ENCODE results near the gene PDHB.

PDHB gene

GRCh38 chr3:58391156-58391865 is 42.3 kb downstream of the PDHB start:
- Histone ChIP-seq H3K9me3 (ENCODE audit: low read length) (no peaks in the 10 kb centered on the region), H3K4me3 (ENCODE audit: low read depth, low read length, poor library complexity, severe bottlenecking) (no peak overlapping the region), H2AFZ (ENCODE audit: low read length) (no peak overlapping the region), H3K4me1 (ENCODE audit: insufficient read depth, low read length, severe bottlenecking) (peaks cover 17% of the 10 kb centered on the region), H3K9me2 (ENCODE audit: low read depth, low read length) (no peaks in the 10 kb centered on the region), H3F3A (ENCODE audit: insufficient read depth, low read length) (0 out of 2 replicates have a peak, but pooled peaks cover under 1% of the 10 kb centered on the region), H3K9ac (ENCODE audit: low read length) (no peak overlapping the region), H3K27ac (ENCODE audit: low read depth, low read length, poor library complexity, severe bottlenecking) (no peak overlapping the region), H3K4me2 (ENCODE audit: low read length) (no peak overlapping the region), H3K79me2 (ENCODE audit: insufficient read depth, low read length) (no peaks in the 10 kb centered on the region), H4K20me1 (ENCODE audit: insufficient read depth, low read length) (no peaks in the 10 kb centered on the region), H3K36me3 (ENCODE audit: insufficient read depth, low read length) (peaks cover 92% of the 10 kb centered on the region), H3K27me3 (ENCODE audit: insufficient read depth, low read length) (no peaks in the 10 kb centered on the region)
- TF ChIP-seq, protein P1, sequence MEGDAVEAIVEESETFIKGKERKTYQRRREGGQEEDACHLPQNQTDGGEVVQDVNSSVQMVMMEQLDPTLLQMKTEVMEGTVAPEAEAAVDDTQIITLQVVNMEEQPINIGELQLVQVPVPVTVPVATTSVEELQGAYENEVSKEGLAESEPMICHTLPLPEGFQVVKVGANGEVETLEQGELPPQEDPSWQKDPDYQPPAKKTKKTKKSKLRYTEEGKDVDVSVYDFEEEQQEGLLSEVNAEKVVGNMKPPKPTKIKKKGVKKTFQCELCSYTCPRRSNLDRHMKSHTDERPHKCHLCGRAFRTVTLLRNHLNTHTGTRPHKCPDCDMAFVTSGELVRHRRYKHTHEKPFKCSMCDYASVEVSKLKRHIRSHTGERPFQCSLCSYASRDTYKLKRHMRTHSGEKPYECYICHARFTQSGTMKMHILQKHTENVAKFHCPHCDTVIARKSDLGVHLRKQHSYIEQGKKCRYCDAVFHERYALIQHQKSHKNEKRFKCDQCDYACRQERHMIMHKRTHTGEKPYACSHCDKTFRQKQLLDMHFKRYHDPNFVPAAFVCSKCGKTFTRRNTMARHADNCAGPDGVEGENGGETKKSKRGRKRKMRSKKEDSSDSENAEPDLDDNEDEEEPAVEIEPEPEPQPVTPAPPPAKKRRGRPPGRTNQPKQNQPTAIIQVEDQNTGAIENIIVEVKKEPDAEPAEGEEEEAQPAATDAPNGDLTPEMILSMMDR (IDR thresholded peaks at IDR 0.05; ENCODE audit: low read length), result no peak
- TF ChIP-seq EZH2 (IDR thresholded peaks at IDR 0.05; ENCODE audit: borderline replicate concordance, low read length), result no peak

DNA sequence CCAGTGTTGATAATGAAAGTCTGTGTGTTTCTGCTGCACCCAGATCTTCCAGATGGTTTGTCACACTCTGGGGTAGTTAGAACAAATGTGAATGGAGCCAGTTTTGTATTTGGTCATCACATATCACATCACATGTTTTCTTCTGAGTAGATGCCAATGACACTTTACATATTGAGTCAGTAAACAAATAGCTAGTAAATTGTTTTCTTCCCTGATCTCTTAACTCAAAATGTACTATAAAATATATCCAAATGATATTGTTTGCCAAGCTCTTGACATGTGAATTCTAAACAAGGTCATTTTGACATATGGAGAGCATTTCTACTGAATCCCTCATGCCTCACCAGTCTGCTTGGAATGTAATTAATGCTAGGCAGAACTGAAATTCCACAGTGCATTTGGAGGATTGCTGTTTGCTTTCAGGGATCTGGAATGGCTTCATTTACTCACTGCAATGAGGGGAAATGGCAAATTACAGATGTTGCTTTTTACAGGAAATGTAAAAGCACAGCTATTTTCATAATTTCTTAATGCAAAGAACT is 45.0 kb downstream of the PDHB start:
- H3F3A ChIP-seq (ENCODE audit: insufficient read depth, low read length), result no peaks in the 10 kb centered on the region
- H3K9me3 ChIP-seq (ENCODE audit: low read length), result no peaks in the 10 kb centered on the region
- H3K4me1 ChIP-seq (ENCODE audit: insufficient read depth, low read length, severe bottlenecking), result peaks cover 17% of the 10 kb centered on the region
- no peaks in the 10 kb centered on the region for H4K20me1 ChIP-seq (ENCODE audit: insufficient read depth, low read length)
- H3K36me3 ChIP-seq (ENCODE audit: insufficient read depth, low read length), result peaks cover 92% of the 10 kb centered on the region
- no peaks in the 10 kb centered on the region for H3K27me3 ChIP-seq (ENCODE audit: insufficient read depth, low read length)
- H2AFZ ChIP-seq (ENCODE audit: low read length), result no peak overlapping the region
- H3K4me2 ChIP-seq (ENCODE audit: low read length), result no peak overlapping the region
- no peak overlapping the region for H3K4me3 ChIP-seq (ENCODE audit: low read depth, low read length, poor library complexity, severe bottlenecking)
- H3K79me2 ChIP-seq (ENCODE audit: insufficient read depth, low read length), result no peaks in the 10 kb centered on the region
- no peak overlapping the region for H3K9ac ChIP-seq (ENCODE audit: low read length)
- no peaks in the 10 kb centered on the region for H3K9me2 ChIP-seq (ENCODE audit: low read depth, low read length)
- TF ChIP-seq EZH2 (IDR thresholded peaks at IDR 0.05; ENCODE audit: borderline replicate concordance, low read length), result no peak
- H3K27ac ChIP-seq (ENCODE audit: low read depth, low read length, poor library complexity, severe bottlenecking), result peak overlapping the region; percentile 24

DNA sequence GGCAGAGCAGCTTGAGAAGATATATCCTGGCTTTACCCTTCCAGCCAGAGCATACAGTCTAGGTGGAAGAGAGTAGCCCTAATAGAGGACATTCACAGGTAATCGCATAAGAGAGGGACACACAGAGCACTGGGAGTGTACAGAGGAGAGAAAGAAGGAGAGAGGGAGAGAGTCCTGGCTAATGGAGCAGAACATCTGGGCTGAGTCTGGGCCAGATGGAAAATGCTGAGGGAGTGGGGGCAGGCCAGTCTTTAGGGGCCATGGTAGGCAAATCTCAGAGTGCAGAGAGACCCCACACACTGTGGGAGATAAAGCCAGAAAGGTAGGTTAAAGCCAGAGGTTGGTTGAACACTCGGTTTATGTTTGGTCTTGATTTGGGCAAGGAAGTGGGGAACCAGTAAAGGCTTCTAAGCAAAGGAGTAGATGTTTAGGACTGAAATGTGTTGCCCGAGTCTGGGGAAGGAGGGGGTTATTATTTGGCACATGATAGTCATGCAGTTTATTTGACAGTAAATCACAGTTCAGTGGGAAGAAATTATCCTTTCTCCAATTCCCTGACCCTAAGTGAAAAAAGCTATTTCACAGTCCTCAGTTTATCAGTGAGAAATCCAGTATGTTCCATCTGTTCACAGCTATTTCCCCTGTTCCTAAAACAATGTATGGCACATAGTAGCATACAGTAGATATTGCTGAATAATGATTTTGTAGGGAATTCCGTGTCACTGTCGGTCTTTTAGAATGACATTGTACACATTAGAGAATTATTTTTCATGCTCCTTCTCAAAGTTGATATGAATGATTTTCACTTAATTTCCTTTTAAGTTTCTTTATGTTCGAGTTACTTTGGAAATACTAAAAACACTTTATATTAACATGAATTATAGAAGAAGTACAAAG is 45.7 kb downstream of the PDHB start:
- peaks cover 91% of the 10 kb centered on the region for H3K36me3 ChIP-seq (ENCODE audit: insufficient read depth, low read length)
- no peaks in the 10 kb centered on the region for H3K9me2 ChIP-seq (ENCODE audit: low read depth, low read length)
- H3K4me2 ChIP-seq (ENCODE audit: low read length), result no peak overlapping the region
- no peaks in the 10 kb centered on the region for H3K79me2 ChIP-seq (ENCODE audit: insufficient read depth, low read length)
- H3K4me1 ChIP-seq (ENCODE audit: insufficient read depth, low read length, severe bottlenecking), result peaks cover 17% of the 10 kb centered on the region
- no peaks in the 10 kb centered on the region for H3F3A ChIP-seq (ENCODE audit: insufficient read depth, low read length)
- H3K9ac ChIP-seq (ENCODE audit: low read length), result no peak overlapping the region
- H3K9me3 ChIP-seq (ENCODE audit: low read length), result no peaks in the 10 kb centered on the region
- TF ChIP-seq EZH2 (IDR thresholded peaks at IDR 0.05; ENCODE audit: borderline replicate concordance, low read length), result no peak
- TF ChIP-seq, protein P1 (IDR thresholded peaks at IDR 0.05; ENCODE audit: low read length), result no peak
- no peak overlapping the region for H3K4me3 ChIP-seq (ENCODE audit: low read depth, low read length, poor library complexity, severe bottlenecking)
- no peaks in the 10 kb centered on the region for H4K20me1 ChIP-seq (ENCODE audit: insufficient read depth, low read length)
- H3K27ac ChIP-seq (ENCODE audit: low read depth, low read length, poor library complexity, severe bottlenecking), result peak overlapping the region; percentile 37
- no peak overlapping the region for H2AFZ ChIP-seq (ENCODE audit: low read length)
- H3K27me3 ChIP-seq (ENCODE audit: insufficient read depth, low read length), result no peaks in the 10 kb centered on the region

All from OCI-LY1 (cell line).